OCI-LY7 (cell line): ENCODE results near the gene IFT81. TPM values are rescaled to one million over a fixed set of nuclear protein-coding genes. Genes with fewer than 3 reads are reported as not detected.
A peak's percentile ranks its signal among the peaks of the same experiment; 100 is the strongest.

Experiments
- BruUV-seq: library from RNA; stranded (reverse); fragments of 400-500 nt; replicated peaks from 2 replicates; lab custom pipeline; 2021; lab: Mats Ljungman, UMichigan
- CTCF ChIA-PET: fragments of 300-600 bp; sonication (Branson Sonifier 250); formaldehyde crosslinking; loops from one replicate; lab custom pipeline; 2022; ENCODE audit warnings: antibody characterized with exemption; ENCODE audit not compliant: unreplicated experiment; lab: Charles Lee
- POLR2A ChIA-PET: fragments of 300-600 bp; sonication (Branson Sonifier 250); formaldehyde crosslinking; loops from one replicate; lab custom pipeline; 2022; ENCODE audit warnings: antibody characterized with exemption; lab: Charles Lee
- DNase-seq: peaks from one replicate; pipeline ENCODE4 v3.0.0-alpha.2; 2015; ENCODE audit warnings: low spot score
- H2AFZ ChIP-seq: fragments of 200-600 bp; sonication (generic), shearing (Covaris generic); 2 replicates; pipeline ENCODE4 v1.6.1; 2014; ENCODE audit warnings: mild to moderate bottlenecking, antibody characterized with exemption, low read length, moderate library complexity
- H3K27ac ChIP-seq: fragments of 200-600 bp; sonication (generic); 2 replicates; pipeline ENCODE4 v1.5.1; 2014; ENCODE audit warnings: mixed run types, low read depth, mild to moderate bottlenecking, moderate library complexity, low read length, inconsistent platforms; ENCODE audit not compliant: poor library complexity, severe bottlenecking
- H3K36me3 ChIP-seq: fragments of 200-600 bp; sonication (generic); 2 replicates; pipeline ENCODE4 v1.6.1; 2014; ENCODE audit warnings: mild to moderate bottlenecking, antibody characterized with exemption, low read length, moderate library complexity, mixed read lengths; ENCODE audit not compliant: insufficient read depth
- H3K4me1 ChIP-seq: fragments of 200-600 bp; sonication (generic); 2 replicates; pipeline ENCODE4 v1.5.1; 2014; ENCODE audit warnings: mild to moderate bottlenecking, low read length; ENCODE audit not compliant: insufficient read depth, poor library complexity, severe bottlenecking
- H3K4me2 ChIP-seq: fragments of 200-600 bp; sonication (generic); 2 replicates; pipeline ENCODE4 v1.6.1; 2014; ENCODE audit warnings: mild to moderate bottlenecking, low read length
- H3K4me3 ChIP-seq: fragments of 200-600 bp; sonication (generic); 2 replicates; pipeline ENCODE4 v1.5.1; 2014; ENCODE audit warnings: mild to moderate bottlenecking, low read depth, low read length; ENCODE audit not compliant: poor library complexity, severe bottlenecking
- H3K79me2 ChIP-seq: fragments of 200-600 bp; sonication (generic); 2 replicates; pipeline ENCODE4 v1.6.1; 2016; ENCODE audit warnings: low read depth, mild to moderate bottlenecking, low read length, moderate library complexity, mixed read lengths; ENCODE audit not compliant: insufficient read depth
- H3K9me2 ChIP-seq: fragments of 200-600 bp; sonication (generic); 2 replicates; pipeline ENCODE4 v1.6.1; 2016; ENCODE audit warnings: mild to moderate bottlenecking, low read length, mixed read lengths; ENCODE audit not compliant: insufficient read depth
- H3K9me3 ChIP-seq: fragments of 200-600 bp; sonication (generic); 2 replicates; pipeline ENCODE4 v1.6.1; 2014; ENCODE audit warnings: mild to moderate bottlenecking, mixed run types, low read length, mixed read lengths
- H4K20me1 ChIP-seq: fragments of 200-600 bp; sonication (generic); 2 replicates; pipeline ENCODE4 v1.6.1; 2014; ENCODE audit warnings: mild to moderate bottlenecking, antibody characterized with exemption, low read length, moderate library complexity, mixed read lengths; ENCODE audit not compliant: insufficient read depth
- EZH2phosphoT487 ChIP-seq: fragments of 200-600 bp; sonication (generic); IDR thresholded peaks from 2 replicates; pipeline ENCODE4 v1.6.1; 2018; ENCODE audit warnings: low read depth, borderline replicate concordance, mild to moderate bottlenecking, mixed run types, antibody characterized with exemption, low read length, moderate library complexity, mixed read lengths
- intact Hi-C: fragments of 100-400 bp; cut with micrococcal nuclease; formaldehyde crosslinking; loops from one replicate; pipeline ENCODE4 v1.10.0; 2022; ENCODE audit not compliant: unreplicated experiment
- total RNA-seq, 2 experiments: library from RNA; depleted of rRNA in 1 of 2; stranded (reverse); fragments of >200 nt in 1 of 2; shearing (Covaris generic) in 1 of 2; gene quantifications; 2 replicates each; pipeline ENCODE4 v1.2.3, GENCODE V29; 2014 to 2022
- TF ChIP-seq, protein P1 (sequence below): fragments of 200-600 bp; sonication (generic); conservative IDR thresholded peaks from 2 replicates; pipeline ENCODE4 v1.5.1; 2014; ENCODE audit warnings: mild to moderate bottlenecking, antibody characterized with exemption, low read length, moderate library complexity, mixed read lengths

IFT81 gene
- total RNA-seq, 2 experiments from 2014 or later: 5.6 to 9.8 TPM

DNA sequence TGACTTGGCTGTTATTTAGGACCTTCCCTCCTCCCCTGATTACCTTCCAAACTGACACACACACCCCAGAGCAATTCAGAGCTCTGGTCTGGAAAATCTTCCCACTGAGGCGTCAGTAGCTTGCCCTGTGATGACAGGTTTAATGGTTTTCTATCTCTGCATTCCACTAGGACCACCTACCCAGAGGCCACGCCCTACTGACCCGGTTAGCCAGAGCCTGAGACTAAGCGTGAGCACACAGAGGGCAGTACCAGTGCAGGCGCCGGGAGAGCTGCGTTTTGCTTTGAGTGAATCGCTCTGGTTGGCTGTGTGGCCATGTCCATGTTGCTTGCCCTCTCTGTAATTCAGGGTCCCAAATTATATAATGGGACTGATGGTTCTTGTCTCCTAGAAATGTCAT is 120.7 kb downstream of the IFT81 start:
- H3K27ac ChIP-seq: no peak overlapping the region
- H3K79me2 ChIP-seq: no peaks in the 10 kb centered on the region
- H3K9me2 ChIP-seq: no peaks in the 10 kb centered on the region
- H3K4me2 ChIP-seq: no peak overlapping the region
- no peaks in the 10 kb centered on the region for H4K20me1 ChIP-seq
- no peak overlapping the region for H3K4me3 ChIP-seq
- H3K4me1 ChIP-seq: peaks cover 5% of the 10 kb centered on the region
- no TSS peak for BruUV-seq
- H3K36me3 ChIP-seq: no peaks in the 10 kb centered on the region
- H3K9me3 ChIP-seq: no peaks in the 10 kb centered on the region
- CTCF ChIA-PET: interaction anchor here (1.0 kb wide), 1 partner anchor 35 kb away, joined by 3 read pairs; no protein-coding TSS in a partner anchor
- POLR2A ChIA-PET: interaction anchor here (0.6 kb wide), 3 partner anchors 9 to 61 kb away, joined by 3 to 6 read pairs (median 5); no protein-coding TSS in a partner anchor
- DNase-seq: no peak
- H2AFZ ChIP-seq: no peak overlapping the region
- TF ChIP-seq, protein P1, sequence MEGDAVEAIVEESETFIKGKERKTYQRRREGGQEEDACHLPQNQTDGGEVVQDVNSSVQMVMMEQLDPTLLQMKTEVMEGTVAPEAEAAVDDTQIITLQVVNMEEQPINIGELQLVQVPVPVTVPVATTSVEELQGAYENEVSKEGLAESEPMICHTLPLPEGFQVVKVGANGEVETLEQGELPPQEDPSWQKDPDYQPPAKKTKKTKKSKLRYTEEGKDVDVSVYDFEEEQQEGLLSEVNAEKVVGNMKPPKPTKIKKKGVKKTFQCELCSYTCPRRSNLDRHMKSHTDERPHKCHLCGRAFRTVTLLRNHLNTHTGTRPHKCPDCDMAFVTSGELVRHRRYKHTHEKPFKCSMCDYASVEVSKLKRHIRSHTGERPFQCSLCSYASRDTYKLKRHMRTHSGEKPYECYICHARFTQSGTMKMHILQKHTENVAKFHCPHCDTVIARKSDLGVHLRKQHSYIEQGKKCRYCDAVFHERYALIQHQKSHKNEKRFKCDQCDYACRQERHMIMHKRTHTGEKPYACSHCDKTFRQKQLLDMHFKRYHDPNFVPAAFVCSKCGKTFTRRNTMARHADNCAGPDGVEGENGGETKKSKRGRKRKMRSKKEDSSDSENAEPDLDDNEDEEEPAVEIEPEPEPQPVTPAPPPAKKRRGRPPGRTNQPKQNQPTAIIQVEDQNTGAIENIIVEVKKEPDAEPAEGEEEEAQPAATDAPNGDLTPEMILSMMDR: no peak
- TF ChIP-seq EZH2phosphoT487: no peak
- intact Hi-C loops: loop anchor here (1.0 to 5.0 kb wide), 2 partner anchors 145 to 198 kb away; partner anchors contain the start of gene C12orf76

DNA sequence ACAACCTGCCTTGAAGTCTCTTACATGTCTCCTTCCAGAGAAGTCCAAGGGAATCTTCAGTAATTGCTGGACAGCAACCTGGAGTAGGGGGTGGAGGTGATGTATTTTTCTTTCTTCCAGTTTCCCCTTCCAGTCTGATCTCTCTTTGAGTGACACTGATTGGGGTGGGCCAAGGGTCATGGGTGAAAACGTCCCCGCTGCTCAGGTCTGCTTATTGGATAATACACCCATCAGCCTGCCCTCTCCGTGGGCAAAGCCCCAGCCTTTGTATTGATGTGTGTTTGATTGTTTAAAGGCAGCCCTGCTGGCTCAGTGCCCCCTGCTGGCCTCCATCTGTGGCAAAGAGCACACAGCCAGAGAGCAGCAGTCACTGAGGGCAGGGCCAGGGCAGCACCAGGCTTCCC is 121.2 kb downstream of the IFT81 start:
- TF ChIP-seq EZH2phosphoT487: no peak
- TF ChIP-seq, protein P1: peak; percentile 86

DNA sequence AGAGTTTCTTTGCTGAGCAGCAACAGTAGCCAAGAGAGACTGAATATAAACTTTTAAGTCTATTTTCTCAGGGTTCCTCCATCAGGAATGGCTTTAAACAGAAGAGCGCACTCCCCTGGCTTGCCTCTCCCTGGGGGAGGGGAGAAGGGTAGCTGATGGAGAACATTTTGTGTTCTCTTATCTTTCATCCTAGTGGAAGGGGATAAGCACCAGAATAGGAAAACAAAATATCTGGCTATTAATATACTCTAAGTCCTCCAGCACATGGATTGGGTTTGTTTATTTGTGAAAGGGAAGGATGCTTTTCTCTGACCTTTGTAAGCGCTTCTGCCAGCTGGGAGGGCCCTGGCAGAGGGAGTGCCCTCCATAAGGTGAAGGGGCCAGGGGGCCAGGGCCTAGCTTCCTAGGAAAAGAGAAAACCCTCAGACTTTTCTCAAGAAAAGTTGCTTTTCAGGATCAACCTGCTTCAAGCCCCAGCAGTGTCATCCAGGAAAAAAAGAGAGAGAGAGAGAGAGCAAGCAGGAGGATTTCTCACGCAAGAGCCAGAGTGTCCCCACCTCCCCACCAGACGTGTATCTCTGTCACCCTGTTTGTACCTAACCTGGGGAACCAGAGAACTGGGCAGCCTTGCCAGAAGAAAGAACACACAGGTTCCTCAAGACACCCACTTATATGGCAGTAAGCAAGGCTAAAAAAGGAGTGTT is 122.6 kb downstream of the IFT81 start:
- Histone ChIP-seq H4K20me1 (no peaks in the 10 kb centered on the region), H3K27ac (no peak overlapping the region), H3K9me3 (no peaks in the 10 kb centered on the region), H3K36me3 (no peaks in the 10 kb centered on the region), H3K4me3 (no peak overlapping the region), H3K4me2 (no peak overlapping the region), H3K9me2 (no peaks in the 10 kb centered on the region), H2AFZ (no peak overlapping the region), H3K4me1 (peaks cover 5% of the 10 kb centered on the region), H3K79me2 (no peaks in the 10 kb centered on the region)
- no peak for DNase-seq
- TF ChIP-seq, protein P1: no peak
- TF ChIP-seq EZH2phosphoT487: no peak
- BruUV-seq: no TSS peak
- CTCF ChIA-PET: no interaction called here
- POLR2A ChIA-PET: no interaction called here
- intact Hi-C loops: loop anchor here (5.0 kb wide), 1 partner anchor 199 kb away; the partner anchor contains the start of gene C12orf76

More for the DNA sequence above, 121.2 kb downstream of the IFT81 start:
- ChIA-PET POLR2A (no interaction called here), CTCF (no interaction called here)
- H3K4me3 ChIP-seq: no peak overlapping the region
- no peak overlapping the region for H2AFZ ChIP-seq
- H3K27ac ChIP-seq: no peak overlapping the region
- BruUV-seq: no TSS peak
- no peaks in the 10 kb centered on the region for H4K20me1 ChIP-seq
- no peaks in the 10 kb centered on the region for H3K79me2 ChIP-seq
- H3K4me1 ChIP-seq: peaks cover 5% of the 10 kb centered on the region
- no peaks in the 10 kb centered on the region for H3K9me2 ChIP-seq
- DNase-seq: peak; percentile 68
- no peaks in the 10 kb centered on the region for H3K9me3 ChIP-seq
- H3K36me3 ChIP-seq: no peaks in the 10 kb centered on the region
- intact Hi-C loops: loop anchor here (1.0 to 5.0 kb wide), 2 partner anchors 145 to 198 kb away; partner anchors contain the start of gene C12orf76
- H3K4me2 ChIP-seq: 0 out of 2 replicates have a peak overlapping the region, but pooled peaks have one; percentile 21
